ENCODE data around the gene MYT1. TPM values are rescaled to one million over a fixed set of nuclear protein-coding genes. Genes with fewer than 3 reads are reported as not detected.

The MYT1 gene
- total and polyA plus RNA-seq, 2 of the 13 experiments (the other 11 are each of a cell fraction or from before 2014, with no cell fraction given), result 0.58 to 2.5 TPM

- Histone ChIP-seq H3K4me3 (replicated peaks in 1 of 3; ENCODE audit: insufficient read depth in 1 of 3, low read depth in 2 of 3, low read length in 3 of 3) (no peak overlapping the region), H4K20me1 (ENCODE audit: insufficient read depth, low read length) (no peaks in the 10 kb centered on the region), H3K27me3 (ENCODE audit: control insufficient read depth in 1 of 2, insufficient read depth in 2 of 2, low read length in 2 of 2) (peaks cover 5 to 21% of the 10 kb centered on the region in 2 experiments; a peak in 3 of 5 replicates), H3K27ac (ENCODE audit: extremely low read length, insufficient read depth, low read length) (no peak overlapping the region), H2AFZ (ENCODE audit: low read length) (no peak overlapping the region), H3K9ac (ENCODE audit: insufficient read depth, low read depth, low read length) (no peak overlapping the region), H3K4me2 (ENCODE audit: low read depth, low read length) (no peak overlapping the region), H3K4me1 (ENCODE audit: insufficient read depth, low read length) (peaks cover 14% of the 10 kb centered on the region), H3K9me3 (ENCODE audit: low read length) (no peaks in the 10 kb centered on the region), H3K79me2 (ENCODE audit: insufficient read depth, low read length) (no peaks in the 10 kb centered on the region), H3K36me3 (replicated peaks in 1 of 2; ENCODE audit: control insufficient read depth in 1 of 2, insufficient read depth in 2 of 2, low read length in 2 of 2) (no peaks in the 10 kb centered on the region)
- FAIRE-seq, result no peak
- DNase-seq (ENCODE audit: low spot score), result no peak
- in situ Hi-C loops (cut with HindIII; ENCODE audit: extremely low pct_ligation_motif_present, low pct_unique_long_range_greater_than_20kb) (no loop called here), intact Hi-C loops (cut with micrococcal nuclease; ENCODE audit: unreplicated experiment) (no loop called here)
- POLR2A ChIA-PET, result no interaction called here
- 50% methylated on average over 2 of the region's 2 CpGs for WGBS (ENCODE audit: low lambda C conversion rate)
- BruUV-seq (replicated peaks), result no TSS peak
- no peak for ATAC-seq
- no peak for TF ChIP-seq HOXD1 (CRISPR knock-in tag; IDR thresholded peaks at IDR 0.05)
- 0 out of 4 replicates have a peak, but pooled peaks of 1 of the 2 experiments have one; percentile 0 for TF ChIP-seq MAFK (conservative IDR thresholded peaks at IDR 0.05 in 1 of 2, IDR thresholded peaks at IDR 0.05 in 1 of 2; ENCODE audit: low read length in 2 of 2)
- peak; percentile 95 for TF ChIP-seq ZNF7 (CRISPR knock-in tag; IDR thresholded peaks at IDR 0.05)
- no peak for TF ChIP-seq GATA4 (IDR thresholded peaks at IDR 0.05; ENCODE audit: borderline replicate concordance, low read depth)
- 0 out of 2 replicates have a peak, but pooled peaks have one; percentile 7 for TF ChIP-seq MAFF (IDR thresholded peaks at IDR 0.05; ENCODE audit: low read depth, low read length)
- CTCF ChIA-PET (ENCODE audit: low intra/inter-chr PET ratio, low total read pairs), result no interaction called here
These were observed 19.1 kb downstream of the MYT1 start for GRCh38 chr20:64183313-64183712.

- Histone ChIP-seq H3K79me2 (ENCODE audit: insufficient read depth, low read length) (no peaks in the 10 kb centered on the region), H3K27ac (ENCODE audit: extremely low read length, insufficient read depth, low read length) (no peak overlapping the region), H3K36me3 (replicated peaks in 1 of 2; ENCODE audit: control insufficient read depth in 1 of 2, insufficient read depth in 2 of 2, low read length in 2 of 2) (no peaks in the 10 kb centered on the region), H3K4me3 (replicated peaks in 1 of 3; ENCODE audit: insufficient read depth in 1 of 3, low read depth in 2 of 3, low read length in 3 of 3) (no peak overlapping the region), H3K4me2 (ENCODE audit: low read depth, low read length) (no peak overlapping the region), H2AFZ (ENCODE audit: low read length) (no peak overlapping the region), H3K9ac (ENCODE audit: insufficient read depth, low read depth, low read length) (no peak overlapping the region), H3K4me1 (ENCODE audit: insufficient read depth, low read length) (peaks cover 29% of the 10 kb centered on the region), H4K20me1 (ENCODE audit: insufficient read depth, low read length) (no peaks in the 10 kb centered on the region), H3K27me3 (ENCODE audit: control insufficient read depth in 1 of 2, insufficient read depth in 2 of 2, low read length in 2 of 2) (peaks cover 5 to 18% of the 10 kb centered on the region in 2 experiments; a peak in 3 of 5 replicates), H3K9me3 (ENCODE audit: low read length) (no peaks in the 10 kb centered on the region)
- DNase-seq (ENCODE audit: low spot score), result no peak
- CTCF ChIA-PET (ENCODE audit: low intra/inter-chr PET ratio, low total read pairs), result no interaction called here
- POLR2A ChIA-PET, result interaction anchor here (1.2 kb wide), 1 partner anchor 71 kb away, joined by 4 read pairs; the partner anchor contains the start of gene PCMTD2
- no peak for ATAC-seq
- WGBS (ENCODE audit: low lambda C conversion rate), result 35% methylated on average over 12 of the region's 12 CpGs
- in situ Hi-C loops (cut with HindIII; ENCODE audit: extremely low pct_ligation_motif_present, low pct_unique_long_range_greater_than_20kb) (no loop called here), intact Hi-C loops (cut with micrococcal nuclease; ENCODE audit: unreplicated experiment) (no loop called here)
- TF ChIP-seq ZNF891 (CRISPR knock-in tag; IDR thresholded peaks at IDR 0.05) (no peak), BHLHE40 (IDR thresholded peaks at IDR 0.05; ENCODE audit: low read length) (peak; percentile 55; the same call in 1 of the 2 replicates)
- no TSS peak for BruUV-seq (replicated peaks)
- FAIRE-seq, result no peak
These were observed 20.5 kb downstream of the MYT1 start for GRCh38 chr20:64184795-64185194.

All from HepG2 (cell line).